Liver (tissue), 2 donors: ENCODE results near the gene CUBN.

Experiments used
- TF ChIP-seq, protein P1 (sequence below): fragments of 150-350 bp; IDR thresholded peaks from 2 replicates; pipeline ENCODE4 v1.5.1; 2017; ENCODE audit warnings: improper control_type of control experiment, low read depth, low read length; ENCODE audit not compliant: missing input control
- TF ChIP-seq, protein P2 (sequence below): IDR thresholded peaks from 2 replicates; pipeline ENCODE4 v1.6.1; 2016; ENCODE audit warnings: antibody characterized with exemption, mild to moderate bottlenecking
- donor health status: healthy.

GRCh38 chr10:17166699-17167098 lies 37.1 kb upstream of the CUBN start:
- TF ChIP-seq, protein P1, sequence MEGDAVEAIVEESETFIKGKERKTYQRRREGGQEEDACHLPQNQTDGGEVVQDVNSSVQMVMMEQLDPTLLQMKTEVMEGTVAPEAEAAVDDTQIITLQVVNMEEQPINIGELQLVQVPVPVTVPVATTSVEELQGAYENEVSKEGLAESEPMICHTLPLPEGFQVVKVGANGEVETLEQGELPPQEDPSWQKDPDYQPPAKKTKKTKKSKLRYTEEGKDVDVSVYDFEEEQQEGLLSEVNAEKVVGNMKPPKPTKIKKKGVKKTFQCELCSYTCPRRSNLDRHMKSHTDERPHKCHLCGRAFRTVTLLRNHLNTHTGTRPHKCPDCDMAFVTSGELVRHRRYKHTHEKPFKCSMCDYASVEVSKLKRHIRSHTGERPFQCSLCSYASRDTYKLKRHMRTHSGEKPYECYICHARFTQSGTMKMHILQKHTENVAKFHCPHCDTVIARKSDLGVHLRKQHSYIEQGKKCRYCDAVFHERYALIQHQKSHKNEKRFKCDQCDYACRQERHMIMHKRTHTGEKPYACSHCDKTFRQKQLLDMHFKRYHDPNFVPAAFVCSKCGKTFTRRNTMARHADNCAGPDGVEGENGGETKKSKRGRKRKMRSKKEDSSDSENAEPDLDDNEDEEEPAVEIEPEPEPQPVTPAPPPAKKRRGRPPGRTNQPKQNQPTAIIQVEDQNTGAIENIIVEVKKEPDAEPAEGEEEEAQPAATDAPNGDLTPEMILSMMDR, result no peak
- TF ChIP-seq, protein P2, sequence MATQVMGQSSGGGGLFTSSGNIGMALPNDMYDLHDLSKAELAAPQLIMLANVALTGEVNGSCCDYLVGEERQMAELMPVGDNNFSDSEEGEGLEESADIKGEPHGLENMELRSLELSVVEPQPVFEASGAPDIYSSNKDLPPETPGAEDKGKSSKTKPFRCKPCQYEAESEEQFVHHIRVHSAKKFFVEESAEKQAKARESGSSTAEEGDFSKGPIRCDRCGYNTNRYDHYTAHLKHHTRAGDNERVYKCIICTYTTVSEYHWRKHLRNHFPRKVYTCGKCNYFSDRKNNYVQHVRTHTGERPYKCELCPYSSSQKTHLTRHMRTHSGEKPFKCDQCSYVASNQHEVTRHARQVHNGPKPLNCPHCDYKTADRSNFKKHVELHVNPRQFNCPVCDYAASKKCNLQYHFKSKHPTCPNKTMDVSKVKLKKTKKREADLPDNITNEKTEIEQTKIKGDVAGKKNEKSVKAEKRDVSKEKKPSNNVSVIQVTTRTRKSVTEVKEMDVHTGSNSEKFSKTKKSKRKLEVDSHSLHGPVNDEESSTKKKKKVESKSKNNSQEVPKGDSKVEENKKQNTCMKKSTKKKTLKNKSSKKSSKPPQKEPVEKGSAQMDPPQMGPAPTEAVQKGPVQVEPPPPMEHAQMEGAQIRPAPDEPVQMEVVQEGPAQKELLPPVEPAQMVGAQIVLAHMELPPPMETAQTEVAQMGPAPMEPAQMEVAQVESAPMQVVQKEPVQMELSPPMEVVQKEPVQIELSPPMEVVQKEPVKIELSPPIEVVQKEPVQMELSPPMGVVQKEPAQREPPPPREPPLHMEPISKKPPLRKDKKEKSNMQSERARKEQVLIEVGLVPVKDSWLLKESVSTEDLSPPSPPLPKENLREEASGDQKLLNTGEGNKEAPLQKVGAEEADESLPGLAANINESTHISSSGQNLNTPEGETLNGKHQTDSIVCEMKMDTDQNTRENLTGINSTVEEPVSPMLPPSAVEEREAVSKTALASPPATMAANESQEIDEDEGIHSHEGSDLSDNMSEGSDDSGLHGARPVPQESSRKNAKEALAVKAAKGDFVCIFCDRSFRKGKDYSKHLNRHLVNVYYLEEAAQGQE, result no peak
